C4-2B (cell line): Measurements from ENCODE around the gene GHR.
"Not testable (repeated sequence)": the region's sequence is repeated elsewhere in the genome, so short reads cannot be mapped to it uniquely, and the experiment has no call there.

Experiments
- H3K27ac ChIP-seq: fragments of 450-650 bp; 2 replicates; pipeline ENCODE4 v1.5.1; 2017
- ZFX ChIP-seq: fragments of 450-650 bp; IDR thresholded peaks from 2 replicates; pipeline ENCODE4 v1.6.1; 2017
- TF ChIP-seq, protein P1 (sequence below): fragments of 450-650 bp; conservative IDR thresholded peaks from 2 replicates; pipeline ENCODE4 v1.5.1; 2017; ENCODE audit warnings: mild to moderate bottlenecking

Gene GHR

DNA sequence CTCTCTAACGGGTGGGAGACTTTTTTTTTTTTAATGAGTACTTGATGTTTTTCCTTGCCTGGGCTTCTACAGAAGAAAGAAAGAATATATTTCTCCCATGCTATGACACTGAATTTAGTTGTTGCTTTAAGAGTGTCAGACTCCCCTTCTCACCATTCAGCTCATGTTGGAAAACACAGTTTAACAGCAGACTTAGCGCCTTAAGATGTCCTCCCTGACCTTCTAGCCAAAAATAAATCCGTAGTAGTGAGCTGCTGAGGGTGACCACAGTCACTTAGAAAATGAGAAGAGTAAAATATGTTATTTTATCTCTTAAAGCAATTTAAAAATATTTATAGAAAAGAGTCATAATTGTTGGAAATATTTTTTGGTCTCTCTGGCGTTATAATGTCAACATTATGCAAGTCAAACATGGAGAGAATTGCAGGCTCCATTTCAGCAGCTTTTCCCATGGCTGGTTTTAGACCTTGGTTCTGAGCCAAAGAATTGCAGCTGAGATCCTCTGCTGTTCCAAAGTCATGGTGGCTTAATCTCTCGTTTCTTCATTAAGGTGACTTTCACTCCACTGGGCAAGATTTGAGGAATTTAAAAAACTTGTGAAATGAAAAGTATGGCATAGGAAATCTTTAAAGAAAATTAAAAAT lies 143.5 kb downstream of the GHR start:
- TF ChIP-seq, protein P1, sequence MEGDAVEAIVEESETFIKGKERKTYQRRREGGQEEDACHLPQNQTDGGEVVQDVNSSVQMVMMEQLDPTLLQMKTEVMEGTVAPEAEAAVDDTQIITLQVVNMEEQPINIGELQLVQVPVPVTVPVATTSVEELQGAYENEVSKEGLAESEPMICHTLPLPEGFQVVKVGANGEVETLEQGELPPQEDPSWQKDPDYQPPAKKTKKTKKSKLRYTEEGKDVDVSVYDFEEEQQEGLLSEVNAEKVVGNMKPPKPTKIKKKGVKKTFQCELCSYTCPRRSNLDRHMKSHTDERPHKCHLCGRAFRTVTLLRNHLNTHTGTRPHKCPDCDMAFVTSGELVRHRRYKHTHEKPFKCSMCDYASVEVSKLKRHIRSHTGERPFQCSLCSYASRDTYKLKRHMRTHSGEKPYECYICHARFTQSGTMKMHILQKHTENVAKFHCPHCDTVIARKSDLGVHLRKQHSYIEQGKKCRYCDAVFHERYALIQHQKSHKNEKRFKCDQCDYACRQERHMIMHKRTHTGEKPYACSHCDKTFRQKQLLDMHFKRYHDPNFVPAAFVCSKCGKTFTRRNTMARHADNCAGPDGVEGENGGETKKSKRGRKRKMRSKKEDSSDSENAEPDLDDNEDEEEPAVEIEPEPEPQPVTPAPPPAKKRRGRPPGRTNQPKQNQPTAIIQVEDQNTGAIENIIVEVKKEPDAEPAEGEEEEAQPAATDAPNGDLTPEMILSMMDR, result no peak
- no peak overlapping the region for H3K27ac ChIP-seq

DNA sequence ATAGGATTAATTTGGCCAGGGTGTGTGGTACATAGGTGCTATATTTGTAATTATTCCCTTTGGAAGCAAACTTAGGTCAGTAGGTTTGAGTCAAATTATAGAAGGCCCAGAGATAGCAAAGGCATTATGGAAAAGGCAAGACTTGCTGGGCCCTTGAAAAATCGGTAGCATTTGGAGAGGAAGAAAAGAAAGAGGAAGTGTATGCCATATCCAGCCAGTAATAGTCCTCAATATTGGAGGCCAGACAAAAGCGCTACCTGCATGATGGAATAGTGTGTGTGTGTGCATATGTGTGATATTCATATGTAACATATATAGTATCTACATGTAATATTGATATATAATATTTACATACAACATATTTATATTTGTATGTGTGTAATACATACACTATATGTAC lies 146.1 kb downstream of the GHR start:
- H3K27ac ChIP-seq, result no peak overlapping the region
- TF ChIP-seq, protein P1, result no peak
- no peak for TF ChIP-seq ZFX

- no peak for TF ChIP-seq ZFX
- TF ChIP-seq, protein P1, result no peak
- no peak overlapping the region for H3K27ac ChIP-seq
Measured at GRCh38 chr5:42569953-42570548, 146.8 kb downstream of the GHR start.

- no peak overlapping the region for H3K27ac ChIP-seq
- TF ChIP-seq, protein P1, result no peak
- TF ChIP-seq ZFX, result no peak
Measured at GRCh38 chr5:42570966-42571960, 148.0 kb downstream of the GHR start.

DNA sequence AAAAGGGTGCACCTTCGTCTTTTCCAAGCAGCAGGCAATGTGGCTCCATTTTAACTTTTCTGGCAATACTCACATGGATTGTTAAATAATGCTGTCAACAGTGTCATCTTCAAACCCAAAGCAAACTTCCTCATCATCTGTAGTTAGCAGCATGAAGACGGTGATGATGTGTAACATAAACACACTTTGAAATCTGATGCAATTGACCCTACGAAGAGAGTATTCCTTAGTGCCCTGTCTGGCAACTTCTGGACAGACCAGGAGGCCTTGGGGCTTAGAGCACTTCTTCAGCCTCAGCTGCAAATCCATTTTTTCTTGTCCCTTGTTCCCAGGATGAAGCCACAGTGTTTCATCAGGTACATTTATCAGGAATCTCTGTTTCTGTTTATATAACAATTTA lies 149.1 kb downstream of the GHR start:
- TF ChIP-seq ZFX, result no peak
- TF ChIP-seq, protein P1, result no peak

DNA sequence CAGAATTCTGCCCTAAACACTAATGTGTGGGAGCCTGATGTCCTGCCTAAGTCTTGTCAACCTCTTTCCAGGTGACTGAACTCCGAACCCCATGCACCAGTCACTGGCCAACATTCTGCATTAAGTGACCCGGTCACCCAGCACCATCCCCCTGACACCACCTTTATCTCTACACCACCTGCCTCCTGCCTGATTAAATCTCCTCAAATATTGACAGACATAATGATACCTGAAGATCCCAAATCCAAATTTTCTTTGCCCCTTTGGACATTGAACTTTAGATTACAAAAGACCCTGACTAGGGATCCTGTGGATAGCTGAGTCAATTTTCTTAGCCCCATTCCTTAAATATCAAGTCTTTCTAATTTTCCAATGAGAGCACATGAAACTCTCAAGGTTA lies 150.1 kb downstream of the GHR start:
- TF ChIP-seq, protein P1, result no peak
- TF ChIP-seq ZFX, result no peak
- no peak overlapping the region for H3K27ac ChIP-seq

More for the DNA sequence above, 149.1 kb downstream of the GHR start:
- H3K27ac ChIP-seq, result no peak overlapping the region

- H3K27ac ChIP-seq, result not testable (repeated sequence)
Measured at GRCh38 chr5:42575914-42576313, 152.7 kb downstream of the GHR start.

- not testable (repeated sequence) for H3K27ac ChIP-seq
Measured at GRCh38 chr5:42578901-42579300, 155.7 kb downstream of the GHR start.
